K562 (cell line): Measurements from ENCODE around the gene SPINK2. TPM values are rescaled to one million over a fixed set of nuclear protein-coding genes. Genes with fewer than 3 reads are reported as not detected.

Experiments used
- ATAC-seq: fragments of 200-7000 bp; cut with Tn5 transposase; 3 replicates; pipeline ENCODE4 v1.9.1; 2020; ENCODE audit warnings: moderate library complexity
- BruUV-seq: library from RNA; stranded (reverse); fragments of 400-500 nt; replicated peaks from 2 replicates; lab custom pipeline; 2021; lab: Mats Ljungman, UMichigan
- CTCF ChIA-PET: fragments of 300-600 bp; formaldehyde crosslinking; extraction: SDS; loops from one replicate; lab custom pipeline; 2021; ENCODE audit warnings: low intra/inter-chr PET ratio; lab: Yijun Ruan, JAX
- POLR2A ChIA-PET: fragments of 300-600, 350-650 bp; sonication (Branson Sonifier 250); formaldehyde crosslinking; extraction: SDS; loops from one replicate; lab custom pipeline; 2021; ENCODE audit warnings: antibody characterized with exemption, inconsistent platforms; lab: Yijun Ruan, JAX
- DNase-seq, 4 experiments: peaks; one replicate each; pipeline versions ENCODE4 v3.0.0 to v3.0.0-alpha.2; 2011 to 2018; ENCODE audit warnings: low spot score in 3 of 4, mixed read lengths in 3 of 4; ENCODE audit errors: extremely low read depth in 1 of 4
- FAIRE-seq: peaks from 2 replicates; lab custom pipeline; 2011; peaks lifted over from hg19 to GRCh38; lab: Jason Lieb, UNC
- H2AFZ ChIP-seq: 2 replicates; pipeline ENCODE4 v1.6.0; 2011; ENCODE audit warnings: low read depth, low read length, control low read depth, inconsistent platforms
- H3K27ac ChIP-seq: fragments of 200-600 bp; 3 replicates; pipeline ENCODE4 v1.8.0; 2011; ENCODE audit warnings: low read depth, mild to moderate bottlenecking, control low read depth, inconsistent platforms, low read length, moderate library complexity, mixed read lengths; ENCODE audit errors: extremely low read depth
- H3K27me3 ChIP-seq, 2 experiments: fragments of 300-600 bp in 1 of 2; 2 replicates in 1 of 2; 3 replicates in 1 of 2; pipeline versions ENCODE4 v1.6.0 to v1.8.0; 2011; ENCODE audit warnings: inconsistent platforms in 2 of 2, low read length in 2 of 2, mild to moderate bottlenecking in 1 of 2, mixed read lengths in 1 of 2, moderate library complexity in 1 of 2; ENCODE audit not compliant: control insufficient read depth in 2 of 2, insufficient read depth in 2 of 2
- H3K36me3 ChIP-seq: fragments of 300-600 bp; 3 replicates; pipeline ENCODE4 v1.8.0; 2011; ENCODE audit warnings: mild to moderate bottlenecking, low read length, inconsistent platforms; ENCODE audit not compliant: control insufficient read depth, insufficient read depth
- H3K4me1 ChIP-seq, 2 experiments: fragments of 200-600 bp in 1 of 2; replicated peaks in 1 of 2; 2 replicates in 1 of 2; 3 replicates in 1 of 2; pipeline versions ENCODE4 v1.5.1 to v1.8.0; 2011; ENCODE audit warnings: inconsistent platforms in 2 of 2, low read length in 2 of 2, mild to moderate bottlenecking in 1 of 2, mixed read lengths in 1 of 2, moderate library complexity in 1 of 2; ENCODE audit not compliant: control insufficient read depth in 2 of 2, insufficient read depth in 2 of 2
- H3K4me2 ChIP-seq: 2 replicates; pipeline ENCODE4 v1.6.1; 2011; ENCODE audit warnings: low read length, control low read depth, inconsistent platforms, mixed read lengths; ENCODE audit not compliant: insufficient read depth
- H3K4me3 ChIP-seq: fragments of 200-600 bp; sonication (generic), shearing (Covaris generic); 2 replicates; pipeline ENCODE4 v1.5.1; 2016; ENCODE audit warnings: control low read depth, inconsistent platforms
- H3K79me2 ChIP-seq: fragments of 200-600 bp; 3 replicates; pipeline ENCODE4 v1.8.0; 2011; ENCODE audit warnings: low read length, inconsistent platforms; ENCODE audit not compliant: control insufficient read depth, insufficient read depth
- H3K9ac ChIP-seq, 2 experiments: 2 replicates each; pipeline versions ENCODE4 v1.6.0 to v1.6.1; 2011; ENCODE audit warnings: low read depth in 2 of 2, low read length in 2 of 2, control low read depth in 1 of 2, inconsistent platforms in 1 of 2, mild to moderate bottlenecking in 1 of 2, mixed read lengths in 1 of 2; ENCODE audit not compliant: insufficient read depth in 1 of 2
- H3K9me1 ChIP-seq: one replicate; pipeline ENCODE4 v1.6.0; 2011; ENCODE audit warnings: inconsistent platforms, mild to moderate bottlenecking, low read length, moderate library complexity; ENCODE audit not compliant: control insufficient read depth, insufficient read depth
- H3K9me3 ChIP-seq: replicated peaks from 2 replicates; pipeline ENCODE4 v1.5.1; 2011; ENCODE audit warnings: low read depth, low read length, inconsistent platforms; ENCODE audit not compliant: control insufficient read depth, insufficient read depth
- H4K20me1 ChIP-seq: replicated peaks from 2 replicates; pipeline ENCODE4 v1.6.1; 2011; ENCODE audit warnings: low read length, inconsistent platforms, mixed read lengths; ENCODE audit not compliant: control insufficient read depth, insufficient read depth
- CHCHD3 ChIP-seq: fragments of 250-450 bp; sonication (Bioruptor Pico); IDR thresholded peaks from 2 replicates; pipeline ENCODE4 v2.1.2; 2022; ENCODE audit warnings: mild to moderate bottlenecking
- EHMT2 ChIP-seq: fragments of 450-650 bp; IDR thresholded peaks from 2 replicates; pipeline ENCODE4 v1.6.1; 2018; ENCODE audit warnings: antibody characterized with exemption
- ELF4 ChIP-seq: fragments of 450-650 bp; formaldehyde crosslinking; IDR thresholded peaks from 2 replicates; pipeline ENCODE4 v1.4.0; 2022; ENCODE audit warnings: missing genetic modification characterization
- EP300 ChIP-seq: IDR thresholded peaks from 2 replicates; pipeline ENCODE4 v1.6.1; 2012; ENCODE audit warnings: low read length, improper control_type of control experiment
- GTF2A2 ChIP-seq: IDR thresholded peaks from 2 replicates; pipeline ENCODE4 v1.6.1; 2016; ENCODE audit warnings: mild to moderate bottlenecking, missing genetic modification characterization, missing compliant biosample characterization
- HCFC1 ChIP-seq: IDR thresholded peaks from 2 replicates; pipeline ENCODE4 v1.6.1; 2012; ENCODE audit warnings: low read depth, low read length, improper control_type of control experiment
- MED1 ChIP-seq: sonication (generic); formaldehyde crosslinking; IDR thresholded peaks from 2 replicates; pipeline ENCODE4 v1.8.1; 2023; ENCODE audit warnings: missing genetic modification reagents, borderline replicate concordance
- NCOA1 ChIP-seq: fragments of 450-650 bp; IDR thresholded peaks from 2 replicates; pipeline ENCODE4 v1.6.1; 2016; ENCODE audit warnings: low read depth
- NCOA6 ChIP-seq: fragments of 450-650 bp; IDR thresholded peaks from 2 replicates; pipeline ENCODE4 v1.6.1; 2017; ENCODE audit warnings: mild to moderate bottlenecking
- PTRF ChIP-seq: fragments of 450-650 bp; IDR thresholded peaks from 2 replicates; pipeline ENCODE4 v1.6.1; 2016; ENCODE audit warnings: mild to moderate bottlenecking, missing genetic modification characterization, missing compliant biosample characterization
- SMARCB1 ChIP-seq: IDR thresholded peaks from 2 replicates; pipeline ENCODE4 v1.6.1; 2011; ENCODE audit warnings: improper control_type of control experiment, low read depth; ENCODE audit not compliant: insufficient read length
- SRSF1 ChIP-seq: fragments of 200-400 bp; formaldehyde crosslinking; IDR thresholded peaks from 2 replicates; pipeline ENCODE4 v1.6.1; 2017; ENCODE audit warnings: mild to moderate bottlenecking, low read depth, low read length, moderate library complexity
- STAT5B ChIP-seq: fragments of 250-450 bp; sonication (Bioruptor Pico); IDR thresholded peaks from 2 replicates; pipeline ENCODE4 v1.8.0; 2021; ENCODE audit warnings: mild to moderate bottlenecking, inconsistent platforms
- STAT6 ChIP-seq: sonication (generic); formaldehyde crosslinking; IDR thresholded peaks from 2 replicates; pipeline ENCODE4 v1.8.1; 2023; ENCODE audit warnings: mild to moderate bottlenecking, missing genetic modification reagents
- ZNF12 ChIP-seq: sonication (generic); formaldehyde crosslinking; IDR thresholded peaks from 2 replicates; pipeline ENCODE4 v1.4.0; 2020; ENCODE audit warnings: mild to moderate bottlenecking, missing genetic modification reagents
- ZNF174 ChIP-seq: fragments of 250-450 bp; sonication (Bioruptor Pico); IDR thresholded peaks from 2 replicates; pipeline ENCODE4 v1.4.0; 2020; ENCODE audit warnings: mild to moderate bottlenecking
- ZNF239 ChIP-seq: fragments of 250-450 bp; sonication (Bioruptor Pico); IDR thresholded peaks from 2 replicates; pipeline ENCODE4 v1.4.0; 2020; ENCODE audit warnings: mild to moderate bottlenecking
- ZNF695 ChIP-seq: fragments of 450-650 bp; formaldehyde crosslinking; IDR thresholded peaks from 2 replicates; pipeline ENCODE4 v1.4.0; 2020; ENCODE audit warnings: mild to moderate bottlenecking, moderate library complexity
- WGBS: fragments of 100-300 bp; shearing (Covaris generic); methylation state at CpG from one replicate; pipeline ENCODE4 v1.1.6; 2016; ENCODE audit warnings: low coverage, mixed read lengths; ENCODE audit not compliant: insufficient coverage; ENCODE audit errors: missing lambda C conversion rate; 5-methylcytosine and 5-hydroxymethylcytosine counted together
- in situ Hi-C: fragments of 300-500 bp; cut with MboI; formaldehyde crosslinking; loops from 4 replicates; pipeline ENCODE4 v1.15.0; 2018; ENCODE audit warnings: inconsistent platforms, mixed read lengths
- intact Hi-C: fragments of 100-400 bp; cut with micrococcal nuclease; formaldehyde crosslinking; loops from 2 replicates; pipeline ENCODE4 v1.14.2; 2022
- polyA plus RNA-seq, 8 experiments: library from polyadenylated mRNA; depleted of rRNA in 4 of 8; stranded (reverse) in 5 of 8; unstranded in 3 of 8; fragments of >200 nt; fragmentation: Nextera tagmentation in 2 of 8; fragmentation: Illumina TruSeq in 1 of 8; extraction: Ambion mirVana in 2 of 8; extraction: Trizol in 1 of 8; gene quantifications; 2 replicates each; pipeline versions ENCODE4 v1.2.1 to v1.2.3, GENCODE V29; 2011 to 2014; ENCODE audit warnings: inconsistent platforms in 1 of 8, missing spikeins in 1 of 8
- total RNA-seq, 7 experiments: library from RNA; depleted of rRNA in 6 of 7; stranded (reverse); fragments of >200 nt in 6 of 7; fragmentation: Illumina TruSeq in 2 of 7; extraction: Trizol in 2 of 7; gene quantifications; 2 replicates each; pipeline versions ENCODE4 v1.2.1 to v1.2.3, GENCODE V29; 2011 to 2021; ENCODE audit warnings: low replicate concordance in 1 of 7

The SPINK2 gene
- total and polyA plus RNA-seq, 9 of the 15 experiments (the other 6 are each of a cell fraction or from before 2014, with no cell fraction given), result not detected

- TF ChIP-seq STAT5B (CRISPR knock-in tag) (no peak), ZNF239 (CRISPR knock-in tag) (no peak)
Observed at GRCh38 chr4:56863441-56864139, 42.1 kb upstream of the SPINK2 start (continued).

GRCh38 chr4:56861360-56861759 lies 39.9 kb upstream of the SPINK2 start:
- ChIA-PET CTCF (no interaction called here), POLR2A (interaction anchor here (1.0 kb wide), 1 partner anchor 9 kb away, joined by 3 read pairs; no protein-coding TSS in a partner anchor)
- Histone ChIP-seq H3K79me2 (no peaks in the 10 kb centered on the region), H3K9ac (no peak overlapping the region), H3K36me3 (no peaks in the 10 kb centered on the region), H4K20me1 (no peaks in the 10 kb centered on the region; the same call in 1 of the 2 replicates), H3K4me2 (no peak overlapping the region), H3K27me3 (peaks cover 19 to 32% of the 10 kb centered on the region in 2 experiments), H3K9me1 (no peaks in the 10 kb centered on the region), H3K27ac (no peak overlapping the region), H3K4me3 (no peak overlapping the region), H2AFZ (no peak overlapping the region), H3K9me3 (no peaks in the 10 kb centered on the region), H3K4me1 (no peaks in the 10 kb centered on the region)
- TF ChIP-seq CHCHD3 (CRISPR knock-in tag) (no peak), ELF4 (CRISPR knock-in tag) (no peak), ZNF174 (CRISPR knock-in tag) (no peak), ZNF12 (no peak), EP300 (no peak), MED1 (CRISPR knock-in tag) (no peak), SRSF1 (no peak), NCOA6 (no peak), SMARCB1 (no peak), NCOA1 (no peak), STAT6 (CRISPR knock-in tag) (no peak), EHMT2 (no peak), GTF2A2 (no peak), ZNF695 (CRISPR knock-in tag) (no peak), PTRF (tag) (no peak), HCFC1 (no peak)
- in situ Hi-C loops, result no loop called here
- no TSS peak for BruUV-seq
- ATAC-seq, result no peak
- no peak for DNase-seq
- intact Hi-C loops, result no loop called here
- FAIRE-seq, result no peak
- 0% methylated on average over 1 of the region's 1 CpG for WGBS
